Stimulated activated CD4-positive, alpha-beta T cell treated with anti-CD3 and anti-CD28 coated beads, Interleukin-12 subunit alpha, Interleukin-12 subunit beta, amount 100 ng/mL, for 4 hours (primary cell): ENCODE results near the gene ZMAT3.
"Not testable (repeated sequence)": the region's sequence is repeated elsewhere in the genome, so short reads cannot be mapped to it uniquely, and the experiment has no call there.

Experiments
- DNase-seq: peaks from one replicate; pipeline ENCODE4 v3.0.0-alpha.2; 2020

The ZMAT3 gene

DNA sequence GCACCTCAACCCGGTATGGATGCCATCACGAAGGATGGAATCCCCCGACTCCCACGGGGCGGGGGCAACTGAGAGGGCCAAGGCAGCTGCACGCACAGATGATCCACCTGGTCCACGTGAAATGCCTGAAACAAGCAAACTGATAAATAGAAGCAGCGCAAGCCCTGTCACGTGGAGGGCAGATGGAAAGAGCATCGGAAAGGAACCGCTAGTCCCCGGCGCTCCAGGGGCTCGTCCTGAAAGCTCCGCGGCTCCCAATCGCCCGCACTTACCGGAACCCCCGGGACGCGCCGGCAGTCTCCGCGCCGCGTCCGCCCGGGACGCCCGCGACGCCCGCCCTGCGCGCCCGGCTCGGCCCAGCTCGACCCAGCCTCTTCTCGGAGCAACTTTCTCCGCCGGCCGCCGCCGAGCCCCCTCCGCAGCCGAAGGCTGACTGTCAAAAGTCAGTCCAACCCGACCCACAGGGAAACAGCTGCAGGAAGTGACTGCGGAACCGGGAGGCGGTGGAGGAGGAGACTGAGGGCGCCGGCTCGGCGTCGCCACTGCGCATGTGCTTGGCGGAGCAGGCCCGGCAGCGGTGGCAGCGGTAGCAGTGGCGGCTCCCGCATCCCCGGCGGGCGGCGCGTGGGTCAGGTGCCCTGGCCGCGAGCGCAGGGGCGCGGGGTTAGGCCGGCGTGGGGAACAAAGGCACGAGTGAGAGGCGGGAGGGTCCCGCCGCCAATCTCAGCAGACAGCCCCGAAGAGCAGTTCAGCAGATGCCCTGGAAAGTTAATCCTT lies at the start of gene ZMAT3:
ZMAT3 (minus strand) TSS at position 487 of the 777 bp plus-strand sequence. CDS start 4,057 bp downstream, outside the sequence.
- peak; percentile 85 for DNase-seq

DNA sequence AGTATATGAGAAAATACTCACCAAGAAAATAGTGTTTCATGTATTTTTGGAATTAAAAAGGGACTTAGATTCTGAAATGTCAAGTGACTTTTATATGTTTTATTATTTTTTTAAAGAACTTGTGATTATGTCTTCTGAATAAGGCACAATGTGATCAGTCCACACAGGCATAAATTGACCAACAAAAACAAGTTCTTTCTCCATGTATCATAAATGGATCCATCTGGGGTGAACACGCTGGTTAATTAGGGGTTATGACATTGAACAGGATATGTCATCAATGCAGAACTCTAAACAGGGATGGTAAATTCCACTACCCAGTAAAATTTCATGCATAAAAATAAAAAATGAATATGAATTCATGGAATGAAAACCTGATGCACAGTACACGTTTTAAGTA lies 45.2 kb upstream of the ZMAT3 start:
- DNase-seq: no peak

- not testable (repeated sequence) for DNase-seq
These were observed 43.8 kb upstream of the ZMAT3 start for GRCh38 chr3:179115444-179115843.

DNA sequence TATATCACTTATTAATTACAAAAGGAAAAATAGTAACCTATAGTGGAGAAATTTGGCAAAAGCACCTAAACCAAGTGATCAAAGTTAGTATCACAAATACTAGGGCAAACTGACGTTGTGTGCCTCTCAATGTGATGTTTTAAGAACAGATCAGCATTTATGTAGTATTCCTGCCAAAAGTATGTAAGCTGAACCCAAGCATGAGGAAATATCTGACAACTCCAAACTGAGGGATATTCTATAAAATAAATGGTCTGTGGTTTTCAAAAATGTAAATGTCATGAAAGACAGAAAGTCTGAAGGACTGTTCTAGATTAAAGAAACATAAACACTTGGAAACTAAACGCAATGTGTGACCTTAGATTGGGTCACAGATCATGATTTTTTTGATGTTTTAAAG lies 42.3 kb upstream of the ZMAT3 start:
- DNase-seq: no peak

GRCh38 chr3:179108086-179108485 lies 36.5 kb upstream of the ZMAT3 start:
- no peak for DNase-seq

GRCh38 chr3:179107617-179108016 lies 36.0 kb upstream of the ZMAT3 start:
- no peak for DNase-seq

DNA sequence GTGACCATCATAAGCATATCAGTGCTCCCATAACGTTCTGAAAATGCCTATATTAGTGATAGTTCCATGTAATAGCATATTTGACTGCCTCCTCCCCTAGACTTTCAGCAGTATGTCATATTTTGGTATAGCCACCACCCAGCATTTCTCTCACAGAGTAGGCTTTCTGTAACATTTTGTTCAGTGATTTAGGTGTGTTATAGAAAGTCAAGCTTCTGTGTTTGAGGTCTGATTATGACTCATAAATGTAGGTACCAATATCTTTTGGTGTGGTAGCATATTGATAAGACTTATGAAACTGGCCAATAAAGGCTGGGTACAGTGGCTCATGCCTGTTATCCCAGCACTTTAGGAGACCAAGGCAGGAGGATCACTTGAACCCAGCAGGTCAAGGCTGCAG lies 34.3 kb upstream of the ZMAT3 start:
- DNase-seq: no peak

GRCh38 chr3:179100652-179101051 lies 29.0 kb upstream of the ZMAT3 start:
- DNase-seq: no peak

DNA sequence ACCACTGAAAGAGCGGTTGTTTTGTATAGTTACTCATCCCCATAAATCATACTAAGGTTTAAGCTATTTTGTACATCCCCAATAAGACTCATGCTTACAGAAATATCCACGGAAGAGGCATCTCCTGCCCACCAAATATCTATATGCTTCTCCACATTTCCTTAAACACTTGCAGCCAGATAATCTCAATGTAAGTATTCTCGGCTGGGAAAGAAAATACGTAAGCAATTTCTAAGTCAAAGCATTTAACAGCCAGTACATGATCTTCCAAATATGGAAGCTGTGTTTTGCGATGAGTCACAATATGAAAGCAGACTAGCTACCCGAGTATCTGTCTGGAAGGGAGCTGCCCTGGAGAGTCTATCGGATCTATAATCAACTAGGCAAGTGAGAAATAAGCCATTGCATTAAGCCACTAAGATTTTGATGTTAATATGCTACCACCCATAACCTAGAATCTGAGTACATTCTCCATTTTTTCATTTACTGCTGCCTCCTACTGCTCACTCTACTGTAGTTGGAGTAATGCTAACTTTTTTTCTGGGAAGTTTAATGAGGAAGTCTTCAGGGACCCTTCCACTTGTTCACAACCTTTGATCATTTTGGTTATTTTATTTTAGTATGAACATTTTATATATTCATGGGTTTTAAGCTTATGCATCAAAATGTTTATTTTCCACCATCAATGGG lies 26.9 kb upstream of the ZMAT3 start:
- no peak for DNase-seq

- DNase-seq: no peak
These were observed 22.2 kb upstream of the ZMAT3 start for GRCh38 chr3:179093807-179094206.

DNA sequence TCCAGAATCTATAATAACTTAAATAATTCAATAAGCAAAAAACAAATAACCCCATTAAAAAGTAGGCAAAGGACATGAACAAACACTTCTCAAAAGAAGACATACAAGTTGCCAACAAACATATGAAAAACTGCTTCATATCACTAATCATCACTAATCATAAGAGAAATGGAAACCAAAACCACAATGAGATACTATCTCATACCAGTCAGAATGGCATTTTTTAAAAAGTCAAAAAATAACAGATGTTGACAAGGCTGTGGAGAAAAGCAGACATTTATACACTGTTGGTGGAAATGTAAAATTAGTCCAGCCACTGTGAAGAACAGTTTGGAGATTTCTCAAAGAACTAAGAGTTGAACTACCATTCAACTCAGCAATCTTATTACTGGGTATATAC lies 19.5 kb upstream of the ZMAT3 start:
- no peak for DNase-seq

DNA sequence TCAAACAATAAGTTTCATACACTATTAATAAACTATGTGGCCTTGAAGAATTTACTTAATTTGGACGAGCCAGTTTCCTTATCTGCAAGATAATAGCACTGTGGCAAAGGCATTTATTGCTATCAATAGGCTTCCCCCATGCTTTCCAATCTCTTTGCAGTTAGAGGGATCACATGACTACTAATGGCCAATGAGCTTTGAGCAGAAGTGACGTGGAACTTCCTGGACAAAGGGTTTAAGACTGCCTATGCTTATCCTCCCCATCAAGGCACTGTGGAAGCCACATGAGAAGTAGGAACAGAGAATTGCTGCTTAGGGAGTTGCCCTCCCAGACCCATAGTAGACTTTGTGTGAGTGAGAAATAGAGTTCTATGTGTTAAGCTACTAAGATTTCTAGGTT lies 16.7 kb upstream of the ZMAT3 start:
- no peak for DNase-seq

GRCh38 chr3:179083977-179084376 lies 12.4 kb upstream of the ZMAT3 start:
- DNase-seq: no peak

DNA sequence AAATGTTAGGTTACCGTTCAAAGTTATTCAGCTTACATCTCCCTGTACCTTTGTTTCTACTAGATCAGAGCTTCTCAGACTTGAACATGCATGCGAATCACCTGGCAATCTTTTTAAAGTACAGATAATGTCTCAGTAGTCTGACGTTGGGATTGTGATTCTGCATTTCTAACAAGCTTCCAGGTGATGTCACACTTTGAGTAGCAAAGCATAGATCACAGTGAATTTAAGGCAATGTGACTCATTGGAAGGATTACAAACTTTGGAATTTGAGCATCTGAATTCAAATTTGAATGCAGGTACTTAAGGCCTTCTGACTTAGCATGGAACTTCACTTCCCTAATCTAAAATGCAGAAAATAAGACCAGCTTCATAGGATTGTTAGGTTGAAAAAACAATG lies 10.8 kb upstream of the ZMAT3 start:
- DNase-seq: no peak

- no peak for DNase-seq
These were observed 10.3 kb upstream of the ZMAT3 start for GRCh38 chr3:179081885-179082284.

- no peak for DNase-seq
These were observed 7.9 kb upstream of the ZMAT3 start for GRCh38 chr3:179079537-179079936.

- DNase-seq: no peak
These were observed 4.8 kb upstream of the ZMAT3 start for GRCh38 chr3:179076243-179077027.

DNA sequence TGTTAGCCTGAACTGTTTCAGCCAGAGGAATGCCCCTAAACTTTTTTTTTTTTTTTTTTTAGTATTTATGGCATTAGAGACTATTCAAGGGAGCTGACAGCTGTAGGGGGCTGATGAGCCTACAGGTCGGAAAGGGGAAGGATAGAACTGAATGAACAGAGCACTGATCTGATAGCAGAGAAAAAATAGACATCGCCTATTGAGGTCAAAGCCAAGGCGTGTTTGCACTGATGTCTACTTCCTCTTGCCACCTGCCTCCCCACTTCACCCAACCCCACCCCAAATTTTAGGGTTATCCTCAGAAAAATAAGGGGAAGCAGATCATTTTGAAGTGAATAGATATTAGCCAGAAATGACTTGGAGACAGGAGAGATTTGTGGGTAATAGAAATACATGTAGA lies 3.0 kb upstream of the ZMAT3 start:
- no peak for DNase-seq

GRCh38 chr3:179073816-179074215 lies 2.2 kb upstream of the ZMAT3 start:
- no peak for DNase-seq

GRCh38 chr3:179072100-179072438 lies 460 bp upstream of the ZMAT3 start:
- DNase-seq: peak; percentile 33

GRCh38 chr3:179071027-179071322 lies 634 bp downstream of the ZMAT3 start:
- no peak for DNase-seq

DNA sequence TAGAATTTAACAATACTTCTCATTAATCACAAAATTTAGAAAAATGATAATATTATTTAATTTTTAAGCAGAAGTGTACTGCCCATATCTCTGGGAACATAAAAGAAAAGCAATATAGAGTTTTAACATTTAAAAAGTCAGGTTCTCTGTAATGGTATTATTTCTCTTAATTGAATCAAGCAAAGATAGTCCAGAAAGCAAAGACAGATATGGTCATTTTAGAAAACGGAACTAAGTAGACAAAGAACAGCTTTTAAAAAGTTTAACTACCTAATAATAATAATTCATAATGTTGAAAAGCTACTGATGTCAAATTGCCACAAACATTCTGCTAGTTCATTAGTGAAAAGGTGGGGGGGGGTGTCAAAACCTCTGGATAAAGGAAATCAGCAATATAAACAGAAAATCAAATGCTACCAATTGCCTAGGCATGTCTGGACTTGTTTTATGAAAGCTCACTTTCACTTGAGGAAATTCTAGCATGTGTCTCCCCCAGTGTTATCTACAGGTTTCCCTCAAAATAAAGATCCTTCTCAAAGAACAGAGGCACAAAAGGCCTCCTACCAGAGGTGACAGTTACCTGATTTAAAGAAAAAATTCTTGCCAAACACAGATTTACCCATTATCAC lies 1.7 kb downstream of the ZMAT3 start:
- DNase-seq: no peak

DNA sequence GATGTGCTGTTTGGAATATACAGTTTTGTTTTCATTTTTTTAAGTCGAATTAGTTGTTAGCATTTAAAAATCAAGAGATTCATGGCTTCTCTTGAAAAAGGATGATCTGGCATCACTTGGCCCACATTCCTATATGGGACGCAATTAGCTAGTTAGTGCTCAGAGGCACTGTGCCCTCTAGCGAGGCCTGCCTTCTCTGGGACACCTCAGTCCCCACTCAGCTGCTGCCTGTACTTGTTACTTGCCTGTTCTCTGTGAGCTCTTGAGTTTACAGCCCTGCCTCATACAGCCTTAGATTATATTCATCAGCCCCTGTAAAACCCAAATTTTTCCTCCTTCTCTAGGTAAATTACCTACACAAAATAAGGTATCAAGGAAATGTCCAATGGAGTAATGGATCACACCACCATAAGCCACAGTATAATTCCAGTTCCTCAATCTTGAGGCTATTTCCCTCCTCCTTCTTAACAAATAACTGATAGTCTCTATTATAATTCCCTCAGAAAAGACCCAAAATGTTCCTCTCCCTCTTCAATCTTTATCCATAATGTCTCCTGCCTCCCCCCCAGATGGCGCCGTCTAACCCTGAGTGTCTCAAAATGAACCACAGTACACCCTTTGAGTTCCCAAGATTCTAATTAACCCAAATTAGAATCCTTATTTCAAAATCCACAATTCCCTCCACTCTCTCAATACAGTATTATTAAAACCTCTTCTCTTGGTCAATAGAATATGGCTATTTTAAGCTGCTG lies 2.7 kb downstream of the ZMAT3 start:
- peak; percentile 12 for DNase-seq
